Ammon's horn (tissue), 1 donor: ENCODE results near the gene NRXN3.

Experiments
- DNase-seq: peaks from one replicate; pipeline ENCODE4 v3.0.0-alpha.2; 2016; ENCODE audit warnings: low spot score

NRXN3 gene

GRCh38 chr14:79354336-79354735 is 1184.2 kb downstream of the NRXN3 start:
- no peak for DNase-seq

- DNase-seq = peak; percentile 6
These were observed 1185.9 kb downstream of the NRXN3 start for GRCh38 chr14:79356040-79356439.

GRCh38 chr14:79357307-79357706 is 1187.1 kb downstream of the NRXN3 start:
- DNase-seq = no peak

GRCh38 chr14:79363291-79363690 is 1193.1 kb downstream of the NRXN3 start:
- DNase-seq = no peak

GRCh38 chr14:79369359-79370332 is 1199.5 kb downstream of the NRXN3 start:
- no peak for DNase-seq

GRCh38 chr14:79370969-79371368 is 1200.8 kb downstream of the NRXN3 start:
- DNase-seq = no peak

- DNase-seq = no peak
These were observed 1203.3 kb downstream of the NRXN3 start for GRCh38 chr14:79373451-79373850.

- DNase-seq = no peak
These were observed 1205.2 kb downstream of the NRXN3 start for GRCh38 chr14:79375356-79375755.

- no peak for DNase-seq
These were observed 1206.4 kb downstream of the NRXN3 start for GRCh38 chr14:79376557-79376956.

- no peak for DNase-seq
These were observed 1207.8 kb downstream of the NRXN3 start for GRCh38 chr14:79378020-79378419.

- DNase-seq = no peak
These were observed 1209.1 kb downstream of the NRXN3 start for GRCh38 chr14:79379266-79379665.

- no peak for DNase-seq
These were observed 1212.9 kb downstream of the NRXN3 start for GRCh38 chr14:79383031-79383430.

- no peak for DNase-seq
These were observed 1213.3 kb downstream of the NRXN3 start for GRCh38 chr14:79383475-79383874.

- no peak for DNase-seq
These were observed 1224.9 kb downstream of the NRXN3 start for GRCh38 chr14:79395061-79395460.

- DNase-seq = peak; percentile 17
These were observed 1234.8 kb downstream of the NRXN3 start for GRCh38 chr14:79404874-79405511.

GRCh38 chr14:79405512-79405910 is 1235.3 kb downstream of the NRXN3 start:
- DNase-seq = no peak

- DNase-seq = no peak
These were observed 1237.4 kb downstream of the NRXN3 start for GRCh38 chr14:79407572-79407971.

- DNase-seq = no peak
These were observed 1238.5 kb downstream of the NRXN3 start for GRCh38 chr14:79408696-79409095.

- no peak for DNase-seq
These were observed 1241.4 kb downstream of the NRXN3 start for GRCh38 chr14:79411403-79412174.

GRCh38 chr14:79412822-79413221 is 1242.6 kb downstream of the NRXN3 start:
- DNase-seq = no peak

- no peak for DNase-seq
These were observed 1243.7 kb downstream of the NRXN3 start for GRCh38 chr14:79413734-79414428.

- no peak for DNase-seq
These were observed 1245.6 kb downstream of the NRXN3 start for GRCh38 chr14:79415726-79416125.
